Psoas muscle (tissue), 8 donors: ENCODE measurements around the gene RHOBTB3. TPM values are rescaled to one million over a fixed set of nuclear protein-coding genes. Genes with fewer than 3 reads are reported as not detected.
"Not testable (repeated sequence)": the region's sequence is repeated elsewhere in the genome, so short reads cannot be mapped to it uniquely, and the experiment has no call there.

Experiments used
- ATAC-seq, 4 donors: fragments of 200-7000 bp; cut with Tn5 transposase; one replicate each; pipeline ENCODE4 v1.9.1; 2020; ENCODE audit warnings: moderate library complexity in 3 of 4, mild to moderate bottlenecking in 2 of 4
- DNase-seq, 2 donors: peaks; one replicate each; pipeline ENCODE4 v3.0.0-alpha.2; 2020
- H3K27ac ChIP-seq: fragments of 200-600 bp; one replicate; pipeline ENCODE4 v1.8.0; 2022
- H3K27me3 ChIP-seq, 3 donors: fragments of 200-600 bp in 1 of 3; one replicate each; pipeline versions ENCODE4 v1.6.1 to v1.8.0; 2013 to 2022; ENCODE audit warnings: low read length in 2 of 3, mild to moderate bottlenecking in 2 of 3, moderate library complexity in 1 of 3; ENCODE audit not compliant: insufficient read depth in 3 of 3
- H3K36me3 ChIP-seq, 2 donors: fragments of 200-600 bp in 1 of 2; one replicate each; pipeline versions ENCODE4 v1.6.1 to v1.8.0; 2013 to 2022; ENCODE audit warnings: low read depth in 1 of 2, mild to moderate bottlenecking in 1 of 2, moderate library complexity in 1 of 2; ENCODE audit not compliant: insufficient read depth in 1 of 2
- H3K4me1 ChIP-seq: fragments of 200-600 bp; one replicate; pipeline ENCODE4 v1.8.0; 2022
- H3K4me3 ChIP-seq: fragments of 200-600 bp; one replicate; pipeline ENCODE4 v1.8.0; 2022; ENCODE audit warnings: mild to moderate bottlenecking
- H3K9me3 ChIP-seq: fragments of 200-600 bp; one replicate; pipeline ENCODE4 v1.8.0; 2022
- WGBS, 3 donors: extraction: QIAGEN DNeasy Blood & Tissue Kit; methylation state at CpG; one replicate each; pipeline versions ENCODE4 v1.1.6 to v1.1.7; 2013; 5-methylcytosine and 5-hydroxymethylcytosine counted together
- intact Hi-C, 2 donors: fragments of 100-400 bp; cut with DNase I; formaldehyde crosslinking; loops; one replicate each; pipeline versions ENCODE4 v1.11.0 to v1.14.2; 2022
- polyA plus RNA-seq, 3 donors: library from polyadenylated mRNA; stranded (reverse); fragments of 200-250 nt; gene quantifications; one replicate each; pipeline ENCODE4 v1.2.3, GENCODE V29; 2013
- total RNA-seq, 4 donors: library from RNA; stranded (reverse); fragmentation: NEBNext Ultra II Directional in 2 of 4; extraction: Animal tissue kit (Norgen Biotek cat#: 25700) in 2 of 4; gene quantifications; one replicate each; pipeline versions ENCODE4 v1.2.1 to v1.2.4, GENCODE V29; 2021 to 2023
- TF ChIP-seq, protein P1 (sequence below): fragments of 200-600 bp; IDR thresholded peaks from one replicate; pipeline ENCODE4 v1.8.0; 2022; ENCODE audit warnings: antibody characterized with exemption
- donor health status: healthy with polysubstance abuse.
- donor health status: DM: no; HTN: no; CAD: no; lungs with moderate emphysema.
- donor health status: Bipolar disorder and iron deficiency.
- donor health status: healthy.
- donor health status: DM: yes; HTN: yes; CAD: no.
- donor health status: DM: no; HTN: no; CAD: no.
- donor health status: DM: no; HTN: no; CAD: no.
- donor health status: DM: yes; HTN: yes; CAD: no.

The RHOBTB3 gene
- total and polyA plus RNA-seq, 7 donors = 19.0 to 86.0 (median 53.2) TPM

DNA sequence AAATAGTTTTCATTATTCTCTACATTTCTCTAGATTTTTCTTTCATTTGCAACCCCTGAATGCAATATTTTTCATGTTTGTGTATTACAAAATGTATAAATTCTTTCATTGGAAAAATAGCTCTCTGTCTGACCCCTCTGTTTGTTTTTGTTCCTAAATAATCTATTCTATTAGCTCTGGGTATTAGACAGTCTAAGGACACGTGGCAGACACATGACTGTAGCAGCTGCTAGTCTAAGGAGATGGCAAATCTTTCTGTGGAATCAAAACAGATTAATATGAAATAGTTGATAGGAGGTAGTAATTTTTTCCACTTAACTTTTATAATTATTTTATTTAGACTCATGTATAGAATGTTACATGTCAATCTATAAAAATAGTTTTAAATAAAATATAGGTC lies 27.0 kb upstream of the RHOBTB3 start:
- DNase-seq (no peak), ATAC-seq (no peak)
- H3K27me3 ChIP-seq = no peaks in the 10 kb centered on the region
- no peak overlapping the region for H3K4me3 ChIP-seq
- H3K4me1 ChIP-seq = no peaks in the 10 kb centered on the region
- TF ChIP-seq, protein P1, sequence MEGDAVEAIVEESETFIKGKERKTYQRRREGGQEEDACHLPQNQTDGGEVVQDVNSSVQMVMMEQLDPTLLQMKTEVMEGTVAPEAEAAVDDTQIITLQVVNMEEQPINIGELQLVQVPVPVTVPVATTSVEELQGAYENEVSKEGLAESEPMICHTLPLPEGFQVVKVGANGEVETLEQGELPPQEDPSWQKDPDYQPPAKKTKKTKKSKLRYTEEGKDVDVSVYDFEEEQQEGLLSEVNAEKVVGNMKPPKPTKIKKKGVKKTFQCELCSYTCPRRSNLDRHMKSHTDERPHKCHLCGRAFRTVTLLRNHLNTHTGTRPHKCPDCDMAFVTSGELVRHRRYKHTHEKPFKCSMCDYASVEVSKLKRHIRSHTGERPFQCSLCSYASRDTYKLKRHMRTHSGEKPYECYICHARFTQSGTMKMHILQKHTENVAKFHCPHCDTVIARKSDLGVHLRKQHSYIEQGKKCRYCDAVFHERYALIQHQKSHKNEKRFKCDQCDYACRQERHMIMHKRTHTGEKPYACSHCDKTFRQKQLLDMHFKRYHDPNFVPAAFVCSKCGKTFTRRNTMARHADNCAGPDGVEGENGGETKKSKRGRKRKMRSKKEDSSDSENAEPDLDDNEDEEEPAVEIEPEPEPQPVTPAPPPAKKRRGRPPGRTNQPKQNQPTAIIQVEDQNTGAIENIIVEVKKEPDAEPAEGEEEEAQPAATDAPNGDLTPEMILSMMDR = no peak
- no peaks in the 10 kb centered on the region for H3K36me3 ChIP-seq
- intact Hi-C loops = no loop called here
- no peak overlapping the region for H3K27ac ChIP-seq
- no peaks in the 10 kb centered on the region for H3K9me3 ChIP-seq
- 26 to 33% (median 30%) methylated on average over 1 of the region's 1 CpG for WGBS, 3 donors

DNA sequence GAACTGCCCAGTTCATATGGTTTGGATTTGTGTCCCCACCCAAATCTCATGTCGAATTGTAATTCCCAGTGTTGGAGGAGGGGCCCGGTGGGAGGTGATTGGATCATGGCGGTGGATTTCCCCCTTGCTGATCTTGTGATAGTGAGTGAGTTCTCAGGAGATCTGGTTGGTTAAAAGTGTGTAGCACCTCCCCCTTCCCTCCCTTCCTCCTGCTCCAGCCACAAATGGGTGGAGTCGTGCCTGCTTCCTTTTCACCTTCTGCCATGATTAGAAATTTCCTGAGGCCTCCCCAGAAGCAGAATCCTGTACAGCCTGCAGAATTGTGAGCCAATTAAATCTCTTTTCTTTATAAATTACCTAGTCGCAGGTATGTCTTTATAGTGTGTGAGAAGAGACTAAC lies 24.9 kb upstream of the RHOBTB3 start:
- H3K27me3 ChIP-seq, intact Hi-C loops, H3K36me3 ChIP-seq, H3K27ac ChIP-seq, H3K4me1 ChIP-seq, H3K4me3 ChIP-seq, H3K9me3 ChIP-seq, ATAC-seq, DNase-seq: not testable (repeated sequence)
- WGBS, 3 donors = 88 to 93% (median 92%) methylated on average over 4 to 5 of the region's 5 CpGs

DNA sequence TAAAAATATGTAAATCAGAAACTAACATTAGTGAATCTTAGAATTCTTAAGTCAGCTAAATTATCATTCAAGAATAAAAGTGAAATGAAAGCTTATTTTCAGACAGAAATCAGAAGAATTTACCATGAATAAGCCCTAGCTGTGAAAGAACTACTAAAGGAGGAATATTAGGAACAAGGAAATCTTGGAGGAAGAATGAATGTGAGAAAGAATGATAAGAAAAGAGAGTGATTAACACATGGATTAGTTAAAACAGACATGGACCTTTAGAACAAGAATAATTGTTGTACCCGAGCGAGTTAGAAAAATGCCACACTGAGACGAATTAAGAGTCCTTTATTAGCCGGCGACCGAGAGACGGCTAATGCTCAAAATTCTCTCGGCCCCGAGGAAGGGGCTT lies 24.1 kb upstream of the RHOBTB3 start:
- H3K4me1 ChIP-seq = no peaks in the 10 kb centered on the region
- DNase-seq (no peak), ATAC-seq (no peak)
- H3K9me3 ChIP-seq = no peaks in the 10 kb centered on the region
- TF ChIP-seq, protein P1 = no peak
- H3K27me3 ChIP-seq = no peaks in the 10 kb centered on the region
- no peak overlapping the region for H3K4me3 ChIP-seq
- intact Hi-C loops = no loop called here
- H3K36me3 ChIP-seq = no peaks in the 10 kb centered on the region
- 89 to 97% (median 90%) methylated on average over 9 of the region's 9 CpGs for WGBS, 3 donors
- H3K27ac ChIP-seq = no peak overlapping the region

DNA sequence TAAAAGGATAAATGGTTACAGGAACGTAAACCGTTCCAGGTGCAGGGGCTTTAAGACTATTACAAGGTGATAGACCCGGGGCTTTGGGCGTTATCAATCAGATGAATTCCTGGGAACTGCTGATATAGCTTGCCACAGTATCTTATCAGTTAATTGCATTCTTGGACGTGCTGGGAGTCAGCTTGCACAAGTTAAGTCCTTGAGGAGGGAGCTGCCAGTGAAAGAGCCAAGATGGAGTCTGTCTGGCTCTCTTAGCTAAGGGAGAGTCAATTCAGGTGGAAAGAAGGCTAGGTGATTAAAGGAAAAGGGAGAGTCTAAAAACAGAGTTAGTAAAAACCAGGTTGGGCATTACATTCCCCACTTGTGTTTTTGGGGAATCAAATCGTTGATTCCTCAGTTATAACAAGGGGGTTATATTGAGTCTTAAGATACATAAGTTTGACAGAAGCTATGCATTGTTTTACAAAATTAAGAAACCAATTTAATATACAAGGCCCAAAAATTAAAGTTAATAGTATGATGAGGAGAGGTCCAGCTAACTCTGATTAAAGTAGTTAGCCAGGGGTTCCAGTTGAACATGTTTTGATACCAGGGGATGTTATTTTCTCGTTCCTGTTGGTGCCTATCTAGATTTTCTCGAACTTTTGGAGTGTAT lies 23.5 kb upstream of the RHOBTB3 start:
- intact Hi-C loops = not testable (repeated sequence)

DNA sequence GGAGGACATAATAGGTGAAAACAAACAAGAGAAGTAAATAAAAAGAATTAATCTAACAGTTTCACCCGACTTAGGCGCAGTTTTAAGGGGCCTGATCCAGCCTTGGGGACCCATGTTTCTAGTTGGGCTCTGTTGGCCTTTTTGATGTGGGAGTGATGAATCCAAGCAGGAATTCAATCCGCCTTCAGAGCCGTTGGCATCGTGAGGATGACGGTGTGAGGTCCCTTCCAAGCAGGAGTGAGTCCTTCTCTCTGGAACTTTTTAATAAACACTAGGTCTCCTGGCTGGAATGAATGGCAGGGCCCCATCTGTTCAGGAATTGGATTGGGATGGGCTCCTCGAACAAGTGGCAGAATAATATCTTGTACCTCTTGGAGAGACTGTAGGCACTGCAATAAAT lies 22.3 kb upstream of the RHOBTB3 start:
- Histone ChIP-seq H3K4me1 (peaks cover 8% of the 10 kb centered on the region), H3K9me3 (no peaks in the 10 kb centered on the region), H3K4me3 (no peak overlapping the region), H3K27ac (no peak overlapping the region), H3K27me3 (no peaks in the 10 kb centered on the region), H3K36me3 (no peaks in the 10 kb centered on the region)
- no peak for ATAC-seq
- DNase-seq = no peak
- 80 to 91% (median 89%) methylated on average over 7 of the region's 7 CpGs for WGBS, 3 donors
- intact Hi-C loops = no loop called here
- TF ChIP-seq, protein P1 = no peak

More for the DNA sequence above, 23.5 kb upstream of the RHOBTB3 start:
- not testable (repeated sequence) for H3K27me3 ChIP-seq, H3K27ac ChIP-seq, H3K4me3 ChIP-seq, ATAC-seq, H3K9me3 ChIP-seq, DNase-seq, H3K36me3 ChIP-seq, H3K4me1 ChIP-seq
- 83 to 85% (median 83%) methylated on average over 8 of the region's 8 CpGs for WGBS, 3 donors
